ENCODE data around the gene TNS4. TPM values are rescaled to one million over a fixed set of nuclear protein-coding genes. Genes with fewer than 3 reads are reported as not detected.

Gene TNS4
- total RNA-seq, 1 experiment from 2014 or later, result 36.6 TPM

DNA sequence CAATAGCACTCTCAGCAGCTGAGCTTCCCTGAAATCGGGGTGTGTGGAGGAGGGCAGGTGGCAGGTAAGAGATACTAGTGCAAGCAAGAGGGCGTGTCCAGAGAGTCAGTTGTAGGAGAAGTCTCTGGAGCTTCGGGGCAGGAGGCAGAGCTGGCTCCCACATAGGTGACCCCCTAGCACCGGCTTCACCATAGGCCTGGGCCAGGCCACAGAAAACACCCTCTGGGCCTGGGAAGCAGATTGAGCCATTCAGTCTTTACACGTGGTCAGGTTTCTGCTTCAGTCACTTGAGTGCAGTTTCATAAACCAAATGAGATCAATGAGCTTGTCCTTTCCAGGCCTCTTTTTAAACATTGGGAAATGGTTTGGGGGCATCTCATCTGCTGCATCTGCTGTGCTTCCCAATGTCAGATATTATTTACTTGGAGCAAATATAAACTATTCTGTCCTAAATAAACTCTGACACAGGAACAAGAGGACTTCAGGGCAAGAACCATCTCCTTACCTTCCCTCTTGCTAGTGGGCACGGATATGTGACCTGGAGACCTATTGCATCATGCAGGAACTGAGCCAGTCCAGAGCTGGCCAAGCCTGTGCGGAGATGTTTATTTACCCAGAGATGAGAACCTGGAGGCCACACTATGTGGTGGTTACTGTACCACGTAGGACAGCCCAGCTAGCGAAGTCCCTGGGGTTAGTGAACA, 47.7 kb upstream of the TNS4 start (continued):
- TF ChIP-seq, protein P1, sequence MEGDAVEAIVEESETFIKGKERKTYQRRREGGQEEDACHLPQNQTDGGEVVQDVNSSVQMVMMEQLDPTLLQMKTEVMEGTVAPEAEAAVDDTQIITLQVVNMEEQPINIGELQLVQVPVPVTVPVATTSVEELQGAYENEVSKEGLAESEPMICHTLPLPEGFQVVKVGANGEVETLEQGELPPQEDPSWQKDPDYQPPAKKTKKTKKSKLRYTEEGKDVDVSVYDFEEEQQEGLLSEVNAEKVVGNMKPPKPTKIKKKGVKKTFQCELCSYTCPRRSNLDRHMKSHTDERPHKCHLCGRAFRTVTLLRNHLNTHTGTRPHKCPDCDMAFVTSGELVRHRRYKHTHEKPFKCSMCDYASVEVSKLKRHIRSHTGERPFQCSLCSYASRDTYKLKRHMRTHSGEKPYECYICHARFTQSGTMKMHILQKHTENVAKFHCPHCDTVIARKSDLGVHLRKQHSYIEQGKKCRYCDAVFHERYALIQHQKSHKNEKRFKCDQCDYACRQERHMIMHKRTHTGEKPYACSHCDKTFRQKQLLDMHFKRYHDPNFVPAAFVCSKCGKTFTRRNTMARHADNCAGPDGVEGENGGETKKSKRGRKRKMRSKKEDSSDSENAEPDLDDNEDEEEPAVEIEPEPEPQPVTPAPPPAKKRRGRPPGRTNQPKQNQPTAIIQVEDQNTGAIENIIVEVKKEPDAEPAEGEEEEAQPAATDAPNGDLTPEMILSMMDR (IDR thresholded peaks at IDR 0.05 in 2 of 3, conservative IDR thresholded peaks at IDR 0.05 in 1 of 3; ENCODE audit: borderline replicate concordance in 1 of 3, insufficient read depth in 1 of 3, low read depth in 2 of 3, low read length in 2 of 3), result no peak
- TF ChIP-seq FOSL1 (IDR thresholded peaks at IDR 0.05; ENCODE audit: low read depth) (no peak), SP1 (IDR thresholded peaks at IDR 0.05; ENCODE audit: low read depth) (no peak)
- TF ChIP-seq, protein P2, sequence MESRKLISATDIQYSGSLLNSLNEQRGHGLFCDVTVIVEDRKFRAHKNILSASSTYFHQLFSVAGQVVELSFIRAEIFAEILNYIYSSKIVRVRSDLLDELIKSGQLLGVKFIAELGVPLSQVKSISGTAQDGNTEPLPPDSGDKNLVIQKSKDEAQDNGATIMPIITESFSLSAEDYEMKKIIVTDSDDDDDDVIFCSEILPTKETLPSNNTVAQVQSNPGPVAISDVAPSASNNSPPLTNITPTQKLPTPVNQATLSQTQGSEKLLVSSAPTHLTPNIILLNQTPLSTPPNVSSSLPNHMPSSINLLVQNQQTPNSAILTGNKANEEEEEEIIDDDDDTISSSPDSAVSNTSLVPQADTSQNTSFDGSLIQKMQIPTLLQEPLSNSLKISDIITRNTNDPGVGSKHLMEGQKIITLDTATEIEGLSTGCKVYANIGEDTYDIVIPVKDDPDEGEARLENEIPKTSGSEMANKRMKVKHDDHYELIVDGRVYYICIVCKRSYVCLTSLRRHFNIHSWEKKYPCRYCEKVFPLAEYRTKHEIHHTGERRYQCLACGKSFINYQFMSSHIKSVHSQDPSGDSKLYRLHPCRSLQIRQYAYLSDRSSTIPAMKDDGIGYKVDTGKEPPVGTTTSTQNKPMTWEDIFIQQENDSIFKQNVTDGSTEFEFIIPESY (IDR thresholded peaks at IDR 0.05; ENCODE audit: extremely low read depth, insufficient replicate concordance, low read length), result no peak

DNA sequence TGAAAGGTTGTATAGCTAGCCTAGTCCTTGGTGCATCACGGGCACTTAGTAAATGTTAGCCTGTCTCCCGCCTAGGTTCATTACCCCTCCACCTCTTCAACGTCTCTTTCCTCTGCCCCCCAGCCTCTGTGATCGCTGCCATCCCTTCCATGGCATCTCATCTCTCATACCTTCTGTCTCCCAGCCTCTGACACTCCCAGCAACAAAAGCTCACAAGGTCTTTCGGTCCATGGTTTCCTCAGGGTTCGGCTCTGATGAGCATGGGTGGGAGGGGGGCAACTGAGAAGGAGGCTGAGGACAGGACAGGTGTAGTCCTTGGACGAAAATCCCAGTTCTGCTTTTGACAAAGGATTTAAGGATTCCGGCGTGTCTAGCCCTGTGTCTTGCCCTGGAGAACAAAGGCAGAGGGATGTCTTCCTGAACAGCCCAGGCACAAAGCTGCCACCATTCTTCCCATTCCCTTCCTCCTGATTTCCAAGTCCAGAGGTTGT, 47.1 kb upstream of the TNS4 start:
- no peaks in the 10 kb centered on the region for H4K20me1 ChIP-seq (ENCODE audit: insufficient read depth)
- H3K4me1 ChIP-seq (ENCODE audit: control insufficient read depth in 1 of 2, insufficient read depth in 2 of 2, low read length in 2 of 2), result peaks cover 6 to 10% of the 10 kb centered on the region in 2 experiments
- TF ChIP-seq, protein P3, sequence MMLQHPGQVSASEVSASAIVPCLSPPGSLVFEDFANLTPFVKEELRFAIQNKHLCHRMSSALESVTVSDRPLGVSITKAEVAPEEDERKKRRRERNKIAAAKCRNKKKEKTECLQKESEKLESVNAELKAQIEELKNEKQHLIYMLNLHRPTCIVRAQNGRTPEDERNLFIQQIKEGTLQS (IDR thresholded peaks at IDR 0.05), result no peak
- TF ChIP-seq FOSL1 (IDR thresholded peaks at IDR 0.05; ENCODE audit: low read depth) (no peak), SRF (IDR thresholded peaks at IDR 0.05; ENCODE audit: low read depth) (no peak), JUND (IDR thresholded peaks at IDR 0.05) (no peak), EZH2phosphoT487 (IDR thresholded peaks at IDR 0.05; ENCODE audit: borderline replicate concordance) (no peak), RAD21 (IDR thresholded peaks at IDR 0.05; ENCODE audit: low read depth) (no peak)
- TF ChIP-seq, protein P4, sequence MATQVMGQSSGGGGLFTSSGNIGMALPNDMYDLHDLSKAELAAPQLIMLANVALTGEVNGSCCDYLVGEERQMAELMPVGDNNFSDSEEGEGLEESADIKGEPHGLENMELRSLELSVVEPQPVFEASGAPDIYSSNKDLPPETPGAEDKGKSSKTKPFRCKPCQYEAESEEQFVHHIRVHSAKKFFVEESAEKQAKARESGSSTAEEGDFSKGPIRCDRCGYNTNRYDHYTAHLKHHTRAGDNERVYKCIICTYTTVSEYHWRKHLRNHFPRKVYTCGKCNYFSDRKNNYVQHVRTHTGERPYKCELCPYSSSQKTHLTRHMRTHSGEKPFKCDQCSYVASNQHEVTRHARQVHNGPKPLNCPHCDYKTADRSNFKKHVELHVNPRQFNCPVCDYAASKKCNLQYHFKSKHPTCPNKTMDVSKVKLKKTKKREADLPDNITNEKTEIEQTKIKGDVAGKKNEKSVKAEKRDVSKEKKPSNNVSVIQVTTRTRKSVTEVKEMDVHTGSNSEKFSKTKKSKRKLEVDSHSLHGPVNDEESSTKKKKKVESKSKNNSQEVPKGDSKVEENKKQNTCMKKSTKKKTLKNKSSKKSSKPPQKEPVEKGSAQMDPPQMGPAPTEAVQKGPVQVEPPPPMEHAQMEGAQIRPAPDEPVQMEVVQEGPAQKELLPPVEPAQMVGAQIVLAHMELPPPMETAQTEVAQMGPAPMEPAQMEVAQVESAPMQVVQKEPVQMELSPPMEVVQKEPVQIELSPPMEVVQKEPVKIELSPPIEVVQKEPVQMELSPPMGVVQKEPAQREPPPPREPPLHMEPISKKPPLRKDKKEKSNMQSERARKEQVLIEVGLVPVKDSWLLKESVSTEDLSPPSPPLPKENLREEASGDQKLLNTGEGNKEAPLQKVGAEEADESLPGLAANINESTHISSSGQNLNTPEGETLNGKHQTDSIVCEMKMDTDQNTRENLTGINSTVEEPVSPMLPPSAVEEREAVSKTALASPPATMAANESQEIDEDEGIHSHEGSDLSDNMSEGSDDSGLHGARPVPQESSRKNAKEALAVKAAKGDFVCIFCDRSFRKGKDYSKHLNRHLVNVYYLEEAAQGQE (IDR thresholded peaks at IDR 0.05; ENCODE audit: low read depth), result no peak
- H3K4me2 ChIP-seq (ENCODE audit: low read length), result no peak overlapping the region
- no peaks in the 10 kb centered on the region for H3K27me3 ChIP-seq (ENCODE audit: insufficient read depth, low read length)
- ChIA-PET RAD21 (ENCODE audit: low non-redundant PET in 1 of 2, low total read pairs in 2 of 2, uncharacterized antibody in 2 of 2, unreplicated experiment in 2 of 2) (no interaction called here), POLR2A (interaction anchor here (1.0 kb wide), 1 partner anchor 47 kb away, joined by 3 read pairs; the partner anchor contains the start of gene TNS4), CTCF (interaction anchor here (1.3 to 1.7 kb wide), 3 partner anchors 10 to 11 kb away, joined by 4 to 7 read pairs (median 5); no protein-coding TSS in a partner anchor)
- H3K36me3 ChIP-seq (ENCODE audit: control insufficient read depth in 1 of 2, insufficient read depth in 2 of 2, low read length in 2 of 2), result no peaks in the 10 kb centered on the region
- intact Hi-C loops (cut with micrococcal nuclease), result no loop called here
- no TSS peak for BruUV-seq (replicated peaks)
- DNase-seq (ENCODE audit: low read depth, low spot score) (no peak), ATAC-seq (no peak)
- no peak overlapping the region for H3K9ac ChIP-seq (ENCODE audit: low read length)
- no peak overlapping the region for H2AFZ ChIP-seq (ENCODE audit: low read depth, low read length, poor library complexity, severe bottlenecking)
- H3K4me3 ChIP-seq (replicated peaks in 1 of 2; ENCODE audit: low read depth in 1 of 2, low read length in 2 of 2), result no peak overlapping the region
- no peak overlapping the region for H3K27ac ChIP-seq (ENCODE audit: low read depth, low read length)
- no peaks in the 10 kb centered on the region for H3K79me2 ChIP-seq (ENCODE audit: insufficient read depth, low read length)
- no peaks in the 10 kb centered on the region for H3K9me3 ChIP-seq (ENCODE audit: control insufficient read depth in 1 of 2, insufficient read depth in 1 of 2, low read depth in 1 of 2, low read length in 2 of 2)
- no peaks in the 10 kb centered on the region for H3K9me2 ChIP-seq (ENCODE audit: insufficient read depth)
